ENCODE measurements around the gene MED27. TPM values are rescaled to one million over a fixed set of nuclear protein-coding genes. Genes with fewer than 3 reads are reported as not detected.

MED27 gene
- total RNA-seq, 1 experiment from 2014 or later, result 24.4 TPM

GRCh38 chr9:132020272-132020671 is 59.4 kb downstream of the MED27 start:
- Histone ChIP-seq H3K27ac (ENCODE audit: low read length) (no peak overlapping the region), H3K4me1 (ENCODE audit: control insufficient read depth, insufficient read depth, low read length) (peaks cover 10% of the 10 kb centered on the region), H3K9me3 (ENCODE audit: control insufficient read depth, insufficient read depth, low read depth, low read length) (no peaks in the 10 kb centered on the region), H3K27me3 (ENCODE audit: control insufficient read depth, insufficient read depth, low read length) (no peaks in the 10 kb centered on the region), H3K36me3 (ENCODE audit: control insufficient read depth, insufficient read depth, low read length) (no peaks in the 10 kb centered on the region), H3K4me3 (ENCODE audit: low read depth in 2 of 2, low read length in 2 of 2) (no peak overlapping the region)
- intact Hi-C loops (cut with micrococcal nuclease; ENCODE audit: unreplicated experiment) (no loop called here), in situ Hi-C loops (cut with HindIII; ENCODE audit: low pct_unique_long_range_greater_than_20kb, low sequenced_read_pairs) (no loop called here)
- TF ChIP-seq SIN3A (IDR thresholded peaks at IDR 0.05; ENCODE audit: borderline replicate concordance, insufficient read depth, low read depth, low read length), result no peak
- no peak for TF ChIP-seq TCF7L2 (IDR thresholded peaks at IDR 0.05; ENCODE audit: low read depth, low read length)
- TF ChIP-seq POLR2AphosphoS5 (IDR thresholded peaks at IDR 0.05; ENCODE audit: low read depth, low read length), result no peak
- TF ChIP-seq CTCF (IDR thresholded peaks at IDR 0.05), result no peak
- no peak for TF ChIP-seq REST (IDR thresholded peaks at IDR 0.05; ENCODE audit: insufficient read depth in 1 of 2, low read depth in 2 of 2, low read length in 1 of 2)
- DNase-seq (ENCODE audit: low read depth, low spot score) (no peak), ATAC-seq (no peak)
- POLR2A ChIA-PET, result no interaction called here
- no TSS peak for BruUV-seq (replicated peaks)
- CTCF ChIA-PET, result no interaction called here

GRCh38 chr9:132019702-132020101 is 60.0 kb downstream of the MED27 start:
- CTCF ChIA-PET, result no interaction called here

More at GRCh38 chr9:132019702-132020101, 60.0 kb downstream of the MED27 start:
- intact Hi-C loops (cut with micrococcal nuclease; ENCODE audit: unreplicated experiment), result no loop called here
- Histone ChIP-seq H3K4me3 (ENCODE audit: low read depth in 2 of 2, low read length in 2 of 2) (no peak overlapping the region), H3K9me3 (ENCODE audit: control insufficient read depth, insufficient read depth, low read depth, low read length) (no peaks in the 10 kb centered on the region), H3K27ac (ENCODE audit: low read length) (no peak overlapping the region), H3K4me1 (ENCODE audit: control insufficient read depth, insufficient read depth, low read length) (peaks cover 10% of the 10 kb centered on the region), H3K27me3 (ENCODE audit: control insufficient read depth, insufficient read depth, low read length) (no peaks in the 10 kb centered on the region), H3K36me3 (ENCODE audit: control insufficient read depth, insufficient read depth, low read length) (no peaks in the 10 kb centered on the region)
- ATAC-seq (no peak), DNase-seq (ENCODE audit: low read depth, low spot score) (no peak)
- POLR2A ChIA-PET, result no interaction called here
- TF ChIP-seq SIN3A (IDR thresholded peaks at IDR 0.05; ENCODE audit: borderline replicate concordance, insufficient read depth, low read depth, low read length) (no peak), POLR2AphosphoS5 (IDR thresholded peaks at IDR 0.05; ENCODE audit: low read depth, low read length) (no peak), REST (IDR thresholded peaks at IDR 0.05; ENCODE audit: insufficient read depth in 1 of 2, low read depth in 2 of 2, low read length in 1 of 2) (no peak), CTCF (IDR thresholded peaks at IDR 0.05) (no peak), TCF7L2 (IDR thresholded peaks at IDR 0.05; ENCODE audit: low read depth, low read length) (no peak)
- in situ Hi-C loops (cut with HindIII; ENCODE audit: low pct_unique_long_range_greater_than_20kb, low sequenced_read_pairs), result no loop called here
- no TSS peak for BruUV-seq (replicated peaks)

All from Panc1 (cell line).